Endothelial cell of umbilical vein (primary cell): Measurements from ENCODE around the gene ADCY9.

Experiments used
- CTCF ChIP-seq, 2 donors: IDR thresholded peaks; 1 replicate in 1 of 2; 2 replicates in 1 of 2; pipeline ENCODE4 v1.5.1; 2011; ENCODE audit warnings: low read length in 2 of 2, mild to moderate bottlenecking in 2 of 2, moderate library complexity in 2 of 2, control low read depth in 1 of 2, inconsistent platforms in 1 of 2, low read depth in 1 of 2; ENCODE audit not compliant: insufficient read depth in 1 of 2; ENCODE audit errors: extremely low read depth in 1 of 2
- EZH2 ChIP-seq: IDR thresholded peaks from 2 replicates; pipeline ENCODE4 v1.6.1; 2012; ENCODE audit warnings: borderline replicate concordance, low read depth, mild to moderate bottlenecking, moderate library complexity, low read length, inconsistent platforms; ENCODE audit not compliant: severe bottlenecking
- FOS ChIP-seq: IDR thresholded peaks from 2 replicates; pipeline ENCODE4 v1.6.1; 2011; ENCODE audit warnings: mild to moderate bottlenecking, low read length, moderate library complexity, borderline replicate concordance; ENCODE audit not compliant: insufficient read depth
- GATA2 ChIP-seq: IDR thresholded peaks from 2 replicates; pipeline ENCODE4 v1.7.0; 2011; ENCODE audit warnings: low read depth, mild to moderate bottlenecking, moderate library complexity, mixed read lengths, low read length; ENCODE audit not compliant: insufficient read length, insufficient read depth
- JUN ChIP-seq: IDR thresholded peaks from 2 replicates; pipeline ENCODE4 v1.6.1; 2011; ENCODE audit warnings: borderline replicate concordance, low read depth; ENCODE audit not compliant: insufficient read length, insufficient read depth
- MAX ChIP-seq: IDR thresholded peaks from 2 replicates; pipeline ENCODE4 v1.6.1; 2011; ENCODE audit not compliant: insufficient read depth, insufficient read length
- MYC ChIP-seq: IDR thresholded peaks from one replicate; pipeline ENCODE4 v1.6.1; 2011; ENCODE audit warnings: mild to moderate bottlenecking, low read depth, low read length
- POLR2A ChIP-seq: IDR thresholded peaks from 2 replicates; pipeline ENCODE4 v1.6.1; 2012; ENCODE audit warnings: low read depth, mild to moderate bottlenecking, control low read depth, low read length
- POLR2AphosphoS5 ChIP-seq: IDR thresholded peaks from 2 replicates; pipeline ENCODE4 v1.6.1; 2012; ENCODE audit warnings: low read depth, mild to moderate bottlenecking, control low read depth, low read length, moderate library complexity; ENCODE audit not compliant: insufficient read depth

- TF ChIP-seq POLR2A (no peak), MYC (no peak), CTCF (IDR thresholded peaks at IDR 0.05; ENCODE audit: extremely low read depth in 1 of 2, insufficient read depth in 1 of 2, low read depth in 1 of 2, low read length in 2 of 2) (no peak), FOS (no peak), JUN (no peak), MAX (no peak), POLR2AphosphoS5 (no peak), EZH2 (no peak), GATA2 (no peak)
Measured at GRCh38 chr16:4098501-4098900, 17.7 kb downstream of the ADCY9 start.
